T47D (cell line): ENCODE data around the gene PAK4.

ENCODE experiments used
- DNase-seq, 2 experiments: peaks; one replicate each; pipeline versions ENCODE4 v3.0.0 to v3.0.0-alpha.2; 2011 to 2012; ENCODE audit warnings: low read depth in 1 of 2, low spot score in 1 of 2
- JUND ChIP-seq: IDR thresholded peaks from 2 replicates; pipeline ENCODE4 v1.6.1; 2012; ENCODE audit warnings: low read depth
- in situ Hi-C: cut with HindIII; loops from 2 replicates; pipeline ENCODE4 v1.10.0; 2016; ENCODE audit warnings: low sequenced_read_pairs, low pct_unique_long_range_greater_than_20kb

Gene PAK4

GRCh38 chr19:39196860-39197562 is 71.4 kb downstream of the PAK4 start, which contains the start of gene NCCRP1:
TSS of gene NCCRP1 (plus strand) at chr19:39196964. CDS start at chr19:39196983, 19 bp downstream.
- no peak for DNase-seq
- in situ Hi-C loops = no loop called here
- TF ChIP-seq JUND = no peak

- peak in 1 of 2 experiments; percentile 38 for DNase-seq
- in situ Hi-C loops = no loop called here
These were observed 72.2 kb downstream of the PAK4 start for GRCh38 chr19:39197808-39198207.

GRCh38 chr19:39199025-39199424 is 73.4 kb downstream of the PAK4 start:
- no peak for TF ChIP-seq JUND
- in situ Hi-C loops = no loop called here
- DNase-seq = no peak

More at GRCh38 chr19:39197808-39198207, 72.2 kb downstream of the PAK4 start:
- no peak for TF ChIP-seq JUND

GRCh38 chr19:39200066-39200802 is 74.6 kb downstream of the PAK4 start:
- TF ChIP-seq JUND = no peak
- DNase-seq = no peak
- in situ Hi-C loops = no loop called here

- DNase-seq = no peak
- in situ Hi-C loops = no loop called here
- no peak for TF ChIP-seq JUND
These were observed 75.2 kb downstream of the PAK4 start for GRCh38 chr19:39200803-39201115.

- no peak for TF ChIP-seq JUND
- DNase-seq = no peak
These were observed 77.4 kb downstream of the PAK4 start for GRCh38 chr19:39202998-39203355.

GRCh38 chr19:39203372-39204341 is 78.1 kb downstream of the PAK4 start, which contains the start of gene SYCN:
TSS of gene SYCN (minus strand) at chr19:39204263. CDS start at chr19:39204254, 9 bp downstream.
- no peak for DNase-seq
- no peak for TF ChIP-seq JUND
- in situ Hi-C loops = no loop called here

More at GRCh38 chr19:39202998-39203355, 77.4 kb downstream of the PAK4 start:
- in situ Hi-C loops = no loop called here

- in situ Hi-C loops = no loop called here
- DNase-seq = no peak
- no peak for TF ChIP-seq JUND
These were observed 79.8 kb downstream of the PAK4 start for GRCh38 chr19:39205449-39205764.

GRCh38 chr19:39206122-39206521 is 80.5 kb downstream of the PAK4 start:
- no peak for DNase-seq
- in situ Hi-C loops = no loop called here

GRCh38 chr19:39207293-39207836 is 81.8 kb downstream of the PAK4 start:
- in situ Hi-C loops = no loop called here
- no peak for DNase-seq
- no peak for TF ChIP-seq JUND

More at GRCh38 chr19:39206122-39206521, 80.5 kb downstream of the PAK4 start:
- TF ChIP-seq JUND = no peak

- TF ChIP-seq JUND = no peak
- in situ Hi-C loops = no loop called here
These were observed 82.7 kb downstream of the PAK4 start for GRCh38 chr19:39208175-39208795.

GRCh38 chr19:39209196-39209595 is 83.6 kb downstream of the PAK4 start:
- DNase-seq = no peak
- TF ChIP-seq JUND = no peak
- in situ Hi-C loops = no loop called here

More at GRCh38 chr19:39208175-39208795, 82.7 kb downstream of the PAK4 start:
- no peak for DNase-seq
